GM13977 (cell line): Measurements from ENCODE around the gene ARHGAP36.

ENCODE experiments used
- DNase-seq: peaks from one replicate; pipeline ENCODE4 v3.0.0; 2012; ENCODE audit warnings: low spot score
- in situ Hi-C: fragments of 300-500 bp; cut with MboI; formaldehyde crosslinking; loops from one replicate; pipeline ENCODE4 v1.12.0; 2022; ENCODE audit warnings: low sequenced_read_pairs, low pct_unique_long_range_greater_than_20kb, mixed read lengths, inconsistent platforms; ENCODE audit not compliant: unreplicated experiment
- TF ChIP-seq, protein P1 (sequence below): IDR thresholded peaks from 2 replicates; pipeline ENCODE4 v1.5.1; 2012; ENCODE audit warnings: mild to moderate bottlenecking, control low read depth; ENCODE audit not compliant: insufficient read depth; ENCODE audit errors: extremely low read depth, missing control alignments

Gene ARHGAP36

DNA sequence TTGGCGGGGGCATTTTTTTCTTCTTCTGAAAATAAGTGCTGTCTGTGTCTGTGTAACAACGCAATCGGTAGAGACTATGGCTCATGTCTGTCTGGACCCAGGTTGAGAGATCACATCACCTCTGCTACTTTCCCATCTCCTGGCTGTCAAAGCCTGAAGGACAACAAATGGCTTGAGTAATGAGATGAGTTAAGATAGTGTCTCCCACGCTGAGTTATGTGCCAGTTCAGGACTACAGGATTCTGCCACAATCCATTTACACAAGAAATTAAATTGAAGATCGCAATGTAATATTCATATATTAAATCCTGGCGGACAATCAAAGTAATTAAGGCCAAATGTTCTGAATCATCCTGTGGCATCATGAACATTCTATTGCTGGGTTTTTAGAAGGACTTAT lies 16.5 kb upstream of the ARHGAP36 start:
- TF ChIP-seq, protein P1, sequence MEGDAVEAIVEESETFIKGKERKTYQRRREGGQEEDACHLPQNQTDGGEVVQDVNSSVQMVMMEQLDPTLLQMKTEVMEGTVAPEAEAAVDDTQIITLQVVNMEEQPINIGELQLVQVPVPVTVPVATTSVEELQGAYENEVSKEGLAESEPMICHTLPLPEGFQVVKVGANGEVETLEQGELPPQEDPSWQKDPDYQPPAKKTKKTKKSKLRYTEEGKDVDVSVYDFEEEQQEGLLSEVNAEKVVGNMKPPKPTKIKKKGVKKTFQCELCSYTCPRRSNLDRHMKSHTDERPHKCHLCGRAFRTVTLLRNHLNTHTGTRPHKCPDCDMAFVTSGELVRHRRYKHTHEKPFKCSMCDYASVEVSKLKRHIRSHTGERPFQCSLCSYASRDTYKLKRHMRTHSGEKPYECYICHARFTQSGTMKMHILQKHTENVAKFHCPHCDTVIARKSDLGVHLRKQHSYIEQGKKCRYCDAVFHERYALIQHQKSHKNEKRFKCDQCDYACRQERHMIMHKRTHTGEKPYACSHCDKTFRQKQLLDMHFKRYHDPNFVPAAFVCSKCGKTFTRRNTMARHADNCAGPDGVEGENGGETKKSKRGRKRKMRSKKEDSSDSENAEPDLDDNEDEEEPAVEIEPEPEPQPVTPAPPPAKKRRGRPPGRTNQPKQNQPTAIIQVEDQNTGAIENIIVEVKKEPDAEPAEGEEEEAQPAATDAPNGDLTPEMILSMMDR, result no peak
- in situ Hi-C loops, result no loop called here
- DNase-seq, result no peak

GRCh38 chrX:131045726-131046125 lies 12.4 kb upstream of the ARHGAP36 start:
- DNase-seq, result no peak
- TF ChIP-seq, protein P1, result no peak
- in situ Hi-C loops, result no loop called here

- DNase-seq, result no peak
- in situ Hi-C loops, result no loop called here
- TF ChIP-seq, protein P1, result no peak
These were observed 11.6 kb upstream of the ARHGAP36 start for GRCh38 chrX:131046596-131046995.

DNA sequence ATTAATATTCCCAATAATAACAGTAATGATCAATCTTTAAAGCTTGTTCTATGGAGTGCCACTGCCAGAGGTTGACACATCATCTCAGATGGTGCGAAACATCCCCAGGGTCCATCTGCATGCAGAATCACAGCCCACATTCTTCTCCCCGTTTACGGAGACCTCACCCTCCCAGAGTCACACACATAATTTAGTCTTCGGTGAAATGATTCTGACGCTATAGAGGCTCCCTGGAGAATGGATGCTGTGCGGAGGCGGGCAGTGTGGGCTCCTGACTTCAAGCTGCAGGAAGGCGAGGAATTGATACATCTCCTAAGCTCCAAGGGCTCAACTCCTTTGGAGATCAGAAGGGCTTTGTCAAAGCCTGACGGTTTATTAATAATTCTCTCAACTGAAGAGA lies 11.0 kb upstream of the ARHGAP36 start:
- DNase-seq, result no peak
- TF ChIP-seq, protein P1, result no peak
- in situ Hi-C loops, result no loop called here

DNA sequence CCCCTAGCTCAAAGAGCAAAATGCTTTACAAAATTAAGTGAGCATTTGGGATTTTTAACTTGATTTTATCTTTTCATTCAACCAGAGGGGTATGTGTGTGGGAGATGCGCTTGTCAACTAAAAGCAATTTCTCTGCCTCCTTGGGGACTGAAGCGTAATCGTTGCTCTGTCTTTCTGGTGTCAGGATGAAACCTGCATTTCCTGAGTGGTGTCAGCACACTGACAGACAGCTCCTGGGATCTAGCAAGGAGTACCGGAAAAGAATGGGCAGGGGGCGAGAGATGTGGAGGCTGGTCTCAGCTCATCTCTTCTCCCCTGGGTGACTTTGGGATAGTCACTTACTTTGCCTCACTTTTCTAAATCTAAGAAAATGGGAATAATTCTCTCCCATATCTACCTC lies 5.1 kb upstream of the ARHGAP36 start:
- in situ Hi-C loops, result no loop called here
- no peak for DNase-seq
- TF ChIP-seq, protein P1, result no peak

GRCh38 chrX:131054906-131055305 lies 3.2 kb upstream of the ARHGAP36 start:
- no peak for DNase-seq
- TF ChIP-seq, protein P1, result no peak
- in situ Hi-C loops, result no loop called here

- TF ChIP-seq, protein P1, result no peak
- no peak for DNase-seq
- in situ Hi-C loops, result no loop called here
These were observed 440 bp upstream of the ARHGAP36 start for GRCh38 chrX:131057706-131058105.
